Endodermal cell (in vitro differentiated cells): ENCODE data around the gene WNT8A. TPM values are rescaled to one million over a fixed set of nuclear protein-coding genes. Genes with fewer than 3 reads are reported as not detected.

Experiments
- DNase-seq: peaks from one replicate; pipeline ENCODE4 v3.0.0-alpha.2; 2017
- H3K27ac ChIP-seq: 2 replicates; pipeline ENCODE4 v1.5.1; 2013; ENCODE audit warnings: mild to moderate bottlenecking, low read depth, low read length, moderate library complexity
- H3K27me3 ChIP-seq: 2 replicates; pipeline ENCODE4 v1.6.1; 2013; ENCODE audit warnings: mild to moderate bottlenecking, low read length, moderate library complexity; ENCODE audit not compliant: insufficient read depth, control insufficient read depth, poor library complexity, severe bottlenecking
- H3K36me3 ChIP-seq: 2 replicates; pipeline ENCODE4 v1.7.0; 2013; ENCODE audit warnings: mild to moderate bottlenecking, low read length, moderate library complexity; ENCODE audit not compliant: control insufficient read depth, insufficient read depth
- H3K4me1 ChIP-seq: one replicate; pipeline ENCODE4 v1.7.0; 2013; ENCODE audit warnings: low read length; ENCODE audit not compliant: control insufficient read depth, insufficient read depth
- H3K4me3 ChIP-seq: 2 replicates; pipeline ENCODE4 v1.5.1; 2013; ENCODE audit warnings: mild to moderate bottlenecking, low read length, moderate library complexity
- H3K9ac ChIP-seq: 2 replicates; pipeline ENCODE4 v1.6.1; 2013; ENCODE audit warnings: mild to moderate bottlenecking, low read length, moderate library complexity; ENCODE audit not compliant: poor library complexity, severe bottlenecking; ENCODE audit errors: extremely low read depth
- H3K9me3 ChIP-seq: 2 replicates; pipeline ENCODE4 v1.6.1; 2013; ENCODE audit warnings: mild to moderate bottlenecking, low read length, moderate library complexity; ENCODE audit not compliant: control insufficient read depth
- H3K27ac Mint-ChIP-seq: 2 replicates; pipeline ENCODE4 v1.8.0; 2020; ENCODE audit warnings: mixed read lengths
- H3K27me3 Mint-ChIP-seq: 2 replicates; pipeline ENCODE4 v1.8.0; 2021; ENCODE audit warnings: mild to moderate bottlenecking, mixed read lengths; ENCODE audit not compliant: insufficient read depth
- H3K36me3 Mint-ChIP-seq: 2 replicates; pipeline ENCODE4 v1.8.0; 2020; ENCODE audit warnings: low read depth, mixed read lengths
- H3K4me1 Mint-ChIP-seq: 2 replicates; pipeline ENCODE4 v1.8.0; 2020; ENCODE audit warnings: mixed read lengths
- H3K4me3 Mint-ChIP-seq: 2 replicates; pipeline ENCODE4 v1.8.0; 2020; ENCODE audit warnings: mild to moderate bottlenecking, moderate library complexity, mixed read lengths
- H3K9me3 Mint-ChIP-seq: 2 replicates; pipeline ENCODE4 v1.8.0; 2020; ENCODE audit warnings: mild to moderate bottlenecking, mixed read lengths
- CTCF ChIP-seq: fragments of 200-600 bp; sonication (generic); conservative IDR thresholded peaks from 2 replicates; pipeline ENCODE4 v1.5.0; 2021; ENCODE audit warnings: antibody characterized with exemption, mild to moderate bottlenecking
- WGBS, 2 experiments: methylation state at CpG; one replicate each; pipeline versions ENCODE4 v1.1.5 to v1.1.7; 2013; ENCODE audit warnings: missing lambda C conversion rate in 2 of 2, mixed read lengths in 1 of 2; ENCODE audit not compliant: insufficient coverage in 1 of 2, insufficient read length in 1 of 2; 5-methylcytosine and 5-hydroxymethylcytosine counted together
- total RNA-seq, 2 donors: library from RNA; stranded (reverse); fragmentation: NEBNext Ultra II Directional in 1 of 2; extraction: Animal tissue kit (Norgen Biotek cat#: 25700) in 1 of 2; gene quantifications; 2 replicates in 1 of 2; 3 replicates in 1 of 2; pipeline ENCODE4 v1.2.1, GENCODE V29; 2021

Gene WNT8A
- total RNA-seq, 2 donors from 2014 or later, result 0.49 to 2.2 TPM

GRCh38 chr5:138077064-138077696, 6.7 kb upstream of the WNT8A start:
- Mint-ChIP-seq H3K27me3 (no peaks in the 10 kb centered on the region), H3K4me1 (peaks cover 36% of the 10 kb centered on the region)
- no peak overlapping the region for H3K27ac ChIP-seq

GRCh38 chr5:138078006-138078643, 5.7 kb upstream of the WNT8A start:
- no peak overlapping the region for H3K9ac ChIP-seq
- Mint-ChIP-seq H3K27ac (peak overlapping the region; percentile 70), H3K36me3 (no peaks in the 10 kb centered on the region), H3K9me3 (no peaks in the 10 kb centered on the region), H3K27me3 (no peaks in the 10 kb centered on the region), H3K4me1 (peaks cover 37% of the 10 kb centered on the region), H3K4me3 (no peak overlapping the region)
- DNase-seq, result peak; percentile 65
- H3K4me1 ChIP-seq, result peaks cover 12% of the 10 kb centered on the region
- H3K36me3 ChIP-seq, result no peaks in the 10 kb centered on the region
- H3K9me3 ChIP-seq, result no peaks in the 10 kb centered on the region
- H3K27ac ChIP-seq, result no peak overlapping the region
- H3K4me3 ChIP-seq, result peak overlapping the region; percentile 49
- WGBS, 2 experiments, result 33 to 56% methylated on average over 1 of the region's 1 CpG
- no peaks in the 10 kb centered on the region for H3K27me3 ChIP-seq
- no peak for TF ChIP-seq CTCF

More at GRCh38 chr5:138077064-138077696, 6.7 kb upstream of the WNT8A start:
- Histone ChIP-seq H3K9ac (no peak overlapping the region), H3K27me3 (no peaks in the 10 kb centered on the region), H3K4me1 (peaks cover 12% of the 10 kb centered on the region), H3K36me3 (no peaks in the 10 kb centered on the region), H3K9me3 (no peaks in the 10 kb centered on the region), H3K4me3 (no peak overlapping the region)
- peak; percentile 88 for DNase-seq
- WGBS, 2 experiments, result 6 to 22% methylated on average over 2 to 4 of the region's 5 CpGs
- Mint-ChIP-seq H3K27ac (no peak overlapping the region), H3K9me3 (no peaks in the 10 kb centered on the region), H3K4me3 (no peak overlapping the region), H3K36me3 (no peaks in the 10 kb centered on the region)
- peak; percentile 95 for TF ChIP-seq CTCF

- H3K36me3 ChIP-seq, result no peaks in the 10 kb centered on the region
- H3K27ac ChIP-seq, result no peak overlapping the region
- no peaks in the 10 kb centered on the region for H3K27me3 ChIP-seq
- Mint-ChIP-seq H3K27me3 (no peaks in the 10 kb centered on the region), H3K4me3 (no peak overlapping the region), H3K9me3 (no peaks in the 10 kb centered on the region), H3K27ac (peak overlapping the region; percentile 52), H3K4me1 (peaks cover 56% of the 10 kb centered on the region), H3K36me3 (no peaks in the 10 kb centered on the region)
- peak; percentile 79 for DNase-seq
- no peak overlapping the region for H3K4me3 ChIP-seq
- 67 to 73% methylated on average over 4 of the region's 4 CpGs for WGBS, 2 experiments
- H3K4me1 ChIP-seq, result peaks cover 12% of the 10 kb centered on the region
- no peaks in the 10 kb centered on the region for H3K9me3 ChIP-seq
- no peak overlapping the region for H3K9ac ChIP-seq
- TF ChIP-seq CTCF, result peak; percentile 78
Observed at GRCh38 chr5:138082033-138082432, 1.8 kb upstream of the WNT8A start.
